ENCODE data around the gene UNK. TPM values are rescaled to one million over a fixed set of nuclear protein-coding genes. Genes with fewer than 3 reads are reported as not detected.
"Not testable (repeated sequence)": the region's sequence is repeated elsewhere in the genome, so short reads cannot be mapped to it uniquely, and the experiment has no call there.

UNK gene
- total and polyA plus RNA-seq, 10 donors: 19.0 to 53.8 (median 46.2) TPM

- Histone ChIP-seq H3K27me3 (replicated peaks in 1 of 7) (no peaks in the 10 kb centered on the region), H3K27ac (peak overlapping the region in 3 of 8 donors; percentile 1 to 62 (median 57)), H3K4me1 (peaks cover 13 to 33% (median 31%) of the 10 kb centered on the region in 6 donors), H3K9me3 (no peaks in the 10 kb centered on the region), H3K36me3 (peaks cover 0 to 15% (median 8%) of the 10 kb centered on the region in 6 donors), H3K4me3 (no peak overlapping the region)
- DNase-seq: no peak
- TF ChIP-seq CTCF (IDR thresholded peaks at IDR 0.05 in 8 of 11, conservative IDR thresholded peaks at IDR 0.05 in 3 of 11): no peak
- no peak for TF ChIP-seq POLR2A (IDR thresholded peaks at IDR 0.05)
- no peak for TF ChIP-seq POLR2AphosphoS5 (IDR thresholded peaks at IDR 0.05)
- intact Hi-C loops (cut with DNase I; ENCODE audit: low total_unique reads): no loop called here
- WGBS, 5 donors: 66 to 88% (median 74%) methylated on average over 22 to 23 of the region's 23 CpGs
Observed at GRCh38 chr17:75869282-75870141, 84.9 kb downstream of the UNK start.

- H3K9me3 ChIP-seq; intact Hi-C loops (cut with DNase I; ENCODE audit: low total_unique reads): not testable (repeated sequence)
- peaks cover 13 to 33% (median 31%) of the 10 kb centered on the region in 6 donors for H3K4me1 ChIP-seq
Observed at GRCh38 chr17:75870228-75870627, 85.6 kb downstream of the UNK start.

GRCh38 chr17:75872434-75873351 is 88.1 kb downstream of the UNK start:
- Histone ChIP-seq H3K4me1 (peaks cover 32 to 56% (median 54%) of the 10 kb centered on the region in 6 donors), H3K27ac (peak overlapping the region; percentile 33 to 92 (median 73)), H3K9me3 (no peaks in the 10 kb centered on the region), H3K27me3 (replicated peaks in 1 of 7) (peaks cover 0 to 17% (median 0%) of the 10 kb centered on the region in 7 donors), H3K36me3 (peaks cover 0 to 36% (median 11%) of the 10 kb centered on the region in 6 donors), H3K4me3 (no peak overlapping the region)
- 46 to 60% (median 52%) methylated on average over 12 to 13 of the region's 13 CpGs for WGBS, 5 donors
- peak; percentile 86 for DNase-seq
- intact Hi-C loops (cut with DNase I; ENCODE audit: low total_unique reads): no loop called here
- TF ChIP-seq POLR2A (IDR thresholded peaks at IDR 0.05): no peak
- no peak for TF ChIP-seq CTCF (IDR thresholded peaks at IDR 0.05 in 8 of 11, conservative IDR thresholded peaks at IDR 0.05 in 3 of 11)
- TF ChIP-seq POLR2AphosphoS5 (IDR thresholded peaks at IDR 0.05): peak; percentile 58 to 79 (median 71)

More at GRCh38 chr17:75870228-75870627, 85.6 kb downstream of the UNK start:
- H3K27me3 ChIP-seq (replicated peaks in 1 of 7); DNase-seq; H3K4me3 ChIP-seq: not testable (repeated sequence)
- Histone ChIP-seq H3K36me3 (peaks cover 0 to 22% (median 11%) of the 10 kb centered on the region in 6 donors), H3K27ac (peak overlapping the region in 2 of 8 donors; percentile 57 to 62)
- WGBS, 5 donors: 84 to 93% (median 90%) methylated on average over 10 of the region's 10 CpGs

- H3K27me3 ChIP-seq (replicated peaks in 1 of 7): peaks cover 0 to 28% (median 6%) of the 10 kb centered on the region in 7 donors
- DNase-seq: peak; percentile 73
- TF ChIP-seq POLR2AphosphoS5 (IDR thresholded peaks at IDR 0.05): no peak
- H3K9me3 ChIP-seq: no peaks in the 10 kb centered on the region
- no peak overlapping the region for H3K4me3 ChIP-seq
- H3K27ac ChIP-seq: peak overlapping the region in 6 of 8 donors; percentile 69 to 92 (median 80)
- H3K4me1 ChIP-seq: peaks cover 32 to 66% (median 63%) of the 10 kb centered on the region in 6 donors
- WGBS, 5 donors: 64 to 82% (median 80%) methylated on average over 8 to 11 of the region's 11 CpGs
- peaks cover 0 to 36% (median 11%) of the 10 kb centered on the region in 6 donors for H3K36me3 ChIP-seq
- intact Hi-C loops (cut with DNase I; ENCODE audit: low total_unique reads): no loop called here
Observed at GRCh38 chr17:75873587-75874322, 89.1 kb downstream of the UNK start.

All from spleen (tissue), 11 donors.